Activated CD8-positive, alpha-beta T cell treated with anti-CD3 and anti-CD28 coated beads for 36 hours (primary cell): Measurements from ENCODE around the gene SLC4A3. TPM values are rescaled to one million over a fixed set of nuclear protein-coding genes. Genes with fewer than 3 reads are reported as not detected.

Experiments
- ATAC-seq: fragments of 200-7000 bp; cut with Tn5 transposase; one replicate; pipeline ENCODE4 v1.10.0; 2021; ENCODE audit warnings: mild to moderate bottlenecking, moderate library complexity
- CTCF ChIA-PET: fragments of 350-600 bp; sonication (Branson Sonifier 250); formaldehyde crosslinking; loops from one replicate; lab custom pipeline; 2021; ENCODE audit warnings: antibody characterized with exemption; lab: Charles Lee
- POLR2A ChIA-PET: fragments of 350-600 bp; sonication (Branson Sonifier 250); formaldehyde crosslinking; loops from one replicate; lab custom pipeline; 2021; ENCODE audit warnings: antibody characterized with exemption; lab: Charles Lee
- DNase-seq: peaks from one replicate; pipeline ENCODE4 v3.0.0-alpha.2; 2020
- H3K27ac Mint-ChIP-seq: one replicate; pipeline ENCODE4 v1.8.0; 2021; ENCODE audit warnings: mild to moderate bottlenecking, mixed read lengths
- H3K27me3 Mint-ChIP-seq: one replicate; pipeline ENCODE4 v1.8.0; 2021; ENCODE audit warnings: mixed read lengths
- H3K36me3 Mint-ChIP-seq: one replicate; pipeline ENCODE4 v1.8.0; 2021; ENCODE audit warnings: low read depth, mixed read lengths
- H3K4me1 Mint-ChIP-seq: one replicate; pipeline ENCODE4 v1.8.0; 2021; ENCODE audit warnings: low read depth, mixed read lengths
- H3K4me3 Mint-ChIP-seq: one replicate; pipeline ENCODE4 v1.8.0; 2021; ENCODE audit warnings: mild to moderate bottlenecking, moderate library complexity, mixed read lengths
- H3K9me3 Mint-ChIP-seq: one replicate; pipeline ENCODE4 v1.8.0; 2021; ENCODE audit warnings: mixed read lengths
- CTCF ChIP-seq: fragments of 200-600 bp; IDR thresholded peaks from one replicate; pipeline ENCODE4 v1.8.0; 2022; ENCODE audit warnings: antibody characterized with exemption, mild to moderate bottlenecking
- intact Hi-C: fragments of 100-400 bp; cut with micrococcal nuclease; formaldehyde crosslinking; loops from one replicate; pipeline ENCODE4 v1.10.0; 2022
- total RNA-seq, 2 experiments: library from RNA; stranded (reverse); gene quantifications; one replicate each; pipeline ENCODE4 v1.2.3, GENCODE V29; 2021

Gene SLC4A3
- total RNA-seq, 2 experiments from 2014 or later: not detected

GRCh38 chr2:219615894-219616293, 11.5 kb upstream of the SLC4A3 start:
- Mint-ChIP-seq H3K9me3 (no peaks in the 10 kb centered on the region), H3K36me3 (peaks cover 13% of the 10 kb centered on the region), H3K4me1 (peaks cover 15% of the 10 kb centered on the region), H3K27ac (no peak overlapping the region), H3K27me3 (no peaks in the 10 kb centered on the region), H3K4me3 (no peak overlapping the region)
- ATAC-seq: no peak
- DNase-seq: no peak
- no peak for TF ChIP-seq CTCF
- ChIA-PET CTCF (interaction anchor here (2.5 kb wide), 1 partner anchor 27 kb away, joined by 6 read pairs; no protein-coding TSS in a partner anchor), POLR2A (no interaction called here)
- intact Hi-C loops: no loop called here

- Mint-ChIP-seq H3K9me3 (no peaks in the 10 kb centered on the region), H3K27me3 (no peaks in the 10 kb centered on the region), H3K4me3 (no peak overlapping the region), H3K4me1 (peaks cover 12% of the 10 kb centered on the region), H3K36me3 (peaks cover 10% of the 10 kb centered on the region), H3K27ac (no peak overlapping the region)
- ATAC-seq (no peak), DNase-seq (no peak)
- CTCF ChIA-PET: interaction anchor here (1.2 kb wide), 1 partner anchor 87 kb away, joined by 3 read pairs; no protein-coding TSS in a partner anchor
- POLR2A ChIA-PET: interaction anchor here (0.6 to 0.8 kb wide), 2 partner anchors 13 to 789 kb away, joined by 3 read pairs; no protein-coding TSS in a partner anchor
- intact Hi-C loops: no loop called here
- TF ChIP-seq CTCF: no peak
Observed at GRCh38 chr2:219616550-219616949, 10.9 kb upstream of the SLC4A3 start.

- intact Hi-C loops: no loop called here
- ATAC-seq: no peak
- H3K4me3 Mint-ChIP-seq: no peak overlapping the region
Observed at GRCh38 chr2:219618733-219619122, 8.7 kb upstream of the SLC4A3 start.

DNA sequence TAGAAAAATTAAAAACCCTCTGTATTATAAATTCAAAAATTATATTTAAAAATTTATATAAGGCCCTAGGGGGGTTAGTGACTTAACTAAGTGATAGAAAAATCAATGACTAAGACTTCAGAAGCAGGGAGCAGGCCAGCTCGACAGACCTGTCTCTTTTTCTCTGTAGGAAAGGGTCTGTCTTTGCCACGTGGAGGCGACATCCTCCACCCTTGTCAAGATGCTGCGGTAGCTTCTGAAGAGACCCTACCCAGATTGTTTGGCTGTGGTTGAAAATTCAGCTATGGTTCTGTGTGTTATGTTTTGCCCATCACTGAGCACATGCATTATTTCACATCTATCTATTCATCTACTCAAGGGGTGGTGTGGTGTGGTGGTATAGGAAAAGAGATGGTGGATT, 8.2 kb upstream of the SLC4A3 start:
- Mint-ChIP-seq H3K36me3 (peaks cover 5% of the 10 kb centered on the region), H3K4me3 (no peak overlapping the region), H3K9me3 (no peaks in the 10 kb centered on the region), H3K27me3 (peaks cover 1% of the 10 kb centered on the region), H3K27ac (no peak overlapping the region), H3K4me1 (no peaks in the 10 kb centered on the region)
- intact Hi-C loops: no loop called here
- ChIA-PET POLR2A (no interaction called here), CTCF (interaction anchor here (1.5 to 1.7 kb wide), 2 partner anchors 59 to 78 kb away, joined by 5 to 6 read pairs; no protein-coding TSS in a partner anchor)
- DNase-seq (no peak), ATAC-seq (no peak)
- TF ChIP-seq CTCF: no peak

More at GRCh38 chr2:219618733-219619122, 8.7 kb upstream of the SLC4A3 start:
- no peak overlapping the region for H3K27ac Mint-ChIP-seq
- no peaks in the 10 kb centered on the region for H3K4me1 Mint-ChIP-seq
- TF ChIP-seq CTCF: no peak
- peaks cover 1% of the 10 kb centered on the region for H3K27me3 Mint-ChIP-seq
- ChIA-PET CTCF (interaction anchor here (1.5 kb wide), 1 partner anchor 59 kb away, joined by 6 read pairs; no protein-coding TSS in a partner anchor), POLR2A (no interaction called here)
- no peak for DNase-seq
- peaks cover 5% of the 10 kb centered on the region for H3K36me3 Mint-ChIP-seq
- H3K9me3 Mint-ChIP-seq: no peaks in the 10 kb centered on the region

DNA sequence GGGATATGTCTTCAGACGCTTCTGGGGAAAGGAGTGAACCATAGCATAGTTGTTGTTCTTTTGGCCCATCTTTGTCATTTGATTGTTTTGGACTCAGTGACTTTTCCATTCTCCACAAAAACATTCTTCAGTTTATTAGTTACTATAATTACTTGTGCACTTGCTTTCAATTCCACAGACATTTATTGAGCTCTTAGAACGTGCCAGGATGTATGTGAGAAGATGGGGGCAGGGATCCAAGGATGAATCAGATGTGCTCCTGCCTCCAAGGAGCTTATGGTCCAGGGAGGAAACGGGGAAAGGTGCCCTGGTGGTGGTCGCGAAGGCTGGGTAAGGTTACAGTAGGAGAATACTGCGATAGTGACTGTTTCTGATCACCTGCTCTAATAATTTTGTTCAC, 6.9 kb upstream of the SLC4A3 start:
- intact Hi-C loops: no loop called here
- TF ChIP-seq CTCF: no peak
- Mint-ChIP-seq H3K36me3 (no peaks in the 10 kb centered on the region), H3K27ac (no peak overlapping the region), H3K4me1 (no peaks in the 10 kb centered on the region), H3K4me3 (no peak overlapping the region), H3K27me3 (peaks cover 3% of the 10 kb centered on the region), H3K9me3 (no peaks in the 10 kb centered on the region)
- CTCF ChIA-PET: interaction anchor here (1.4 to 1.7 kb wide), 2 partner anchors 22 to 79 kb away, joined by 3 to 5 read pairs; no protein-coding TSS in a partner anchor
- DNase-seq: no peak
- ATAC-seq: no peak
- POLR2A ChIA-PET: no interaction called here
